DMS 273 treated with DMSO at 0.1 percent for 48 hours (cell line): ENCODE results near the gene DNAH17.

Experiments used
- DNase-seq: peaks from one replicate; lab custom pipeline; 2025; lab: John Stamatoyannopoulos, UW

DNAH17 gene

GRCh38 chr17:78428836-78429617, 148.2 kb downstream of the DNAH17 start:
- no peak for DNase-seq

GRCh38 chr17:78428025-78428575, 149.1 kb downstream of the DNAH17 start:
- DNase-seq, result no peak

GRCh38 chr17:78427140-78427539, 150.1 kb downstream of the DNAH17 start:
- no peak for DNase-seq

- no peak for DNase-seq
These were observed 150.8 kb downstream of the DNAH17 start for GRCh38 chr17:78426293-78426879.

GRCh38 chr17:78425429-78425828, 151.8 kb downstream of the DNAH17 start:
- DNase-seq, result no peak

GRCh38 chr17:78423961-78424675, 153.1 kb downstream of the DNAH17 start:
- DNase-seq, result no peak

GRCh38 chr17:78422872-78423588, 154.2 kb downstream of the DNAH17 start:
- no peak for DNase-seq

GRCh38 chr17:78422267-78422605, 155.0 kb downstream of the DNAH17 start:
- no peak for DNase-seq

GRCh38 chr17:78421534-78422266, 155.5 kb downstream of the DNAH17 start:
- no peak for DNase-seq

- no peak for DNase-seq
These were observed 156.1 kb downstream of the DNAH17 start for GRCh38 chr17:78421084-78421533.

- no peak for DNase-seq
These were observed 157.0 kb downstream of the DNAH17 start for GRCh38 chr17:78419970-78420815.

- no peak for DNase-seq
These were observed 158.7 kb downstream of the DNAH17 start for GRCh38 chr17:78418326-78419026.

- no peak for DNase-seq
These were observed 159.7 kb downstream of the DNAH17 start for GRCh38 chr17:78417531-78417909.

- no peak for DNase-seq
These were observed 160.2 kb downstream of the DNAH17 start for GRCh38 chr17:78416791-78417530.

GRCh38 chr17:78415821-78416711, 161.1 kb downstream of the DNAH17 start:
- no peak for DNase-seq

- DNase-seq, result no peak
These were observed 162.7 kb downstream of the DNAH17 start for GRCh38 chr17:78414178-78415162.

- no peak for DNase-seq
These were observed 164.8 kb downstream of the DNAH17 start for GRCh38 chr17:78412403-78412802.
